HepG2 (cell line): Measurements from ENCODE around the gene TSPYL4. TPM values are rescaled to one million over a fixed set of nuclear protein-coding genes. Genes with fewer than 3 reads are reported as not detected.

ENCODE experiments used
- AHR ChIP-seq: IDR thresholded peaks from 2 replicates; pipeline ENCODE4 v1.6.1; 2018; ENCODE audit warnings: missing genetic modification reagents, missing compliant biosample characterization
- HNRNPL ChIP-seq: fragments of 200-400 bp; formaldehyde crosslinking; IDR thresholded peaks from 2 replicates; pipeline ENCODE4 v1.6.1; 2017; ENCODE audit warnings: mild to moderate bottlenecking, low read depth, low read length
- MAZ ChIP-seq, 2 experiments: sonication (generic) in 1 of 2; formaldehyde crosslinking in 1 of 2; IDR thresholded peaks; 2 replicates each; pipeline versions ENCODE4 v1.5.0 to v1.6.1; 2012 to 2020; ENCODE audit warnings: low read depth in 2 of 2, mild to moderate bottlenecking in 2 of 2, borderline replicate concordance in 1 of 2, improper control_type of control experiment in 1 of 2, low read length in 1 of 2, missing genetic modification reagents in 1 of 2, moderate library complexity in 1 of 2
- MZF1 ChIP-seq: sonication (generic); formaldehyde crosslinking; IDR thresholded peaks from 2 replicates; pipeline ENCODE4 v1.8.1; 2023; ENCODE audit warnings: mild to moderate bottlenecking, missing genetic modification reagents, borderline replicate concordance
- NFAT5 ChIP-seq: sonication (generic); formaldehyde crosslinking; IDR thresholded peaks from 2 replicates; pipeline ENCODE4 v1.4.0; 2020; ENCODE audit warnings: missing genetic modification reagents
- PHF8 ChIP-seq: sonication (generic); formaldehyde crosslinking; IDR thresholded peaks from 2 replicates; pipeline ENCODE4 v1.5.0; 2020; ENCODE audit warnings: missing genetic modification reagents
- TBX3 ChIP-seq: fragments of 450-650 bp; IDR thresholded peaks from 2 replicates; pipeline ENCODE4 v1.6.1; 2017; ENCODE audit warnings: antibody characterized with exemption, mild to moderate bottlenecking, inconsistent platforms, borderline replicate concordance
- TFE3 ChIP-seq: IDR thresholded peaks from 2 replicates; pipeline ENCODE4 v1.6.1; 2016
- ZBTB20 ChIP-seq: sonication (generic); formaldehyde crosslinking; IDR thresholded peaks from 2 replicates; pipeline ENCODE4 v1.8.1; 2023; ENCODE audit warnings: missing genetic modification reagents, low read depth, mild to moderate bottlenecking, borderline replicate concordance
- ZBTB46 ChIP-seq: sonication (generic); formaldehyde crosslinking; IDR thresholded peaks from 2 replicates; pipeline ENCODE4 v1.4.0; 2020; ENCODE audit warnings: mild to moderate bottlenecking, missing genetic modification reagents, borderline replicate concordance
- ZFX ChIP-seq: sonication (generic); formaldehyde crosslinking; IDR thresholded peaks from 2 replicates; pipeline ENCODE4 v1.4.0; 2020; ENCODE audit warnings: mild to moderate bottlenecking, low read depth, missing genetic modification reagents, moderate library complexity
- ZNF512B ChIP-seq: sonication (generic); formaldehyde crosslinking; IDR thresholded peaks from 2 replicates; pipeline ENCODE4 v1.5.1; 2020; ENCODE audit warnings: missing genetic modification reagents, mild to moderate bottlenecking, borderline replicate concordance
- ZNF607 ChIP-seq: sonication (generic); formaldehyde crosslinking; IDR thresholded peaks from 2 replicates; pipeline ENCODE4 v1.5.1; 2020; ENCODE audit warnings: missing genetic modification reagents, mild to moderate bottlenecking, borderline replicate concordance
- ZNF782 ChIP-seq: sonication (generic); formaldehyde crosslinking; IDR thresholded peaks from 2 replicates; pipeline ENCODE4 v1.4.0; 2020; ENCODE audit warnings: missing genetic modification reagents, mild to moderate bottlenecking, borderline replicate concordance
- ZSCAN31 ChIP-seq: sonication (generic); formaldehyde crosslinking; IDR thresholded peaks from 2 replicates; pipeline ENCODE4 v1.5.0; 2020; ENCODE audit warnings: low read depth, mild to moderate bottlenecking, missing genetic modification reagents
- polyA plus RNA-seq, 8 experiments: library from polyadenylated mRNA; depleted of rRNA in 3 of 8; stranded (reverse) in 7 of 8; unstranded in 1 of 8; fragments of >200 nt; fragmentation: Illumina TruSeq in 4 of 8; extraction: Trizol in 4 of 8; gene quantifications; 2 replicates each; pipeline versions ENCODE4 v1.2.1 to v1.2.3, GENCODE V29; 2011 to 2016; ENCODE audit warnings: low read depth in 4 of 8, missing spikeins in 1 of 8, mixed read lengths in 1 of 8; ENCODE audit not compliant: insufficient read depth in 1 of 8
- total RNA-seq, 5 experiments: library from RNA; depleted of rRNA; stranded (reverse); fragments of >200 nt; fragmentation: Illumina TruSeq; extraction: Trizol; gene quantifications; 2 replicates each; pipeline ENCODE4 v1.2.3, GENCODE V29; 2016; ENCODE audit warnings: low read depth in 1 of 5

TSPYL4 gene
- total and polyA plus RNA-seq, 2 of the 13 experiments (the other 11 are each of a cell fraction or from before 2014, with no cell fraction given), result 18.0 to 19.7 TPM

- TF ChIP-seq ZNF607 (CRISPR knock-in tag), result peak; percentile 26; the same call in 1 of the 2 replicates
- TF ChIP-seq NFAT5 (CRISPR knock-in tag), result 0 out of 2 replicates have a peak, but pooled peaks have one; percentile 38
- TF ChIP-seq PHF8 (CRISPR knock-in tag), result peak; percentile 81
- TF ChIP-seq ZFX (CRISPR knock-in tag), result peak; percentile 74
- TF ChIP-seq TBX3, result no peak
- 0 out of 2 replicates have a peak, but pooled peaks have one; percentile 23 for TF ChIP-seq MAZ (IDR thresholded peaks at IDR 0.05; ENCODE audit: borderline replicate concordance, low read depth, low read length)
- no peak; the same call in 1 of the 2 replicates for TF ChIP-seq MAZ (CRISPR knock-in tag; IDR thresholded peaks at IDR 0.05; ENCODE audit: low read depth)
- TF ChIP-seq ZBTB20 (CRISPR knock-in tag), result peak; percentile 52; the same call in 1 of the 2 replicates
- TF ChIP-seq ZNF782 (CRISPR knock-in tag), result no peak
- no peak; the same call in none of the 2 replicates for TF ChIP-seq TFE3
- TF ChIP-seq ZNF512B (CRISPR knock-in tag), result peak; percentile 43; the same call in 1 of the 2 replicates
- TF ChIP-seq HNRNPL, result peak; percentile 66; the same call in 1 of the 2 replicates
- TF ChIP-seq ZBTB46 (CRISPR knock-in tag), result no peak
- TF ChIP-seq AHR, result peak; percentile 76; the same call in 1 of the 2 replicates
- peak; percentile 89; the same call in 1 of the 2 replicates for TF ChIP-seq MZF1 (CRISPR knock-in tag)
- TF ChIP-seq ZSCAN31 (CRISPR knock-in tag), result 0 out of 2 replicates have a peak, but pooled peaks have one; percentile 44
These were observed at the start of gene TSPYL4 (continued) for GRCh38 chr6:116253505-116254296.
